Right ventricle myocardium inferior (tissue), 1 donor: Measurements from ENCODE around the gene DAP. TPM values are rescaled to one million over a fixed set of nuclear protein-coding genes. Genes with fewer than 3 reads are reported as not detected.
"Not testable (repeated sequence)": the region's sequence is repeated elsewhere in the genome, so short reads cannot be mapped to it uniquely, and the experiment has no call there.

ENCODE experiments used
- ATAC-seq: fragments of 200-7000 bp; cut with Tn5 transposase; one replicate; pipeline ENCODE4 v1.9.1; 2020; ENCODE audit warnings: mild to moderate bottlenecking, moderate library complexity
- DNase-seq: peaks from one replicate; pipeline ENCODE4 v3.0.0; 2021; ENCODE audit errors: missing footprints
- intact Hi-C: fragments of 100-400 bp; cut with DNase I; formaldehyde crosslinking; loops from one replicate; pipeline ENCODE4 v1.11.0; 2022
- total RNA-seq: library from RNA; stranded (reverse); fragmentation: NEBNext Ultra II Directional; extraction: Animal tissue kit (Norgen Biotek cat#: 25700); gene quantifications from one replicate; pipeline ENCODE4 v1.2.1, GENCODE V29; 2021
- donor health status: DM: no; HTN: yes; CAD: no; lungs with severe emphysema.

DAP gene
- total RNA-seq, 1 donor from 2014 or later = 18.7 TPM

- no peak for DNase-seq
- intact Hi-C loops = no loop called here
- ATAC-seq = no peak
Measured at GRCh38 chr5:10632110-10632761, 128.8 kb downstream of the DAP start.

GRCh38 chr5:10631316-10631996 is 129.6 kb downstream of the DAP start:
- intact Hi-C loops = no loop called here
- DNase-seq = no peak
- no peak for ATAC-seq

GRCh38 chr5:10630744-10631143 is 130.3 kb downstream of the DAP start:
- ATAC-seq, DNase-seq, intact Hi-C loops: not testable (repeated sequence)

- ATAC-seq = no peak
- DNase-seq = no peak
- intact Hi-C loops = no loop called here
Measured at GRCh38 chr5:10630126-10630525, 130.9 kb downstream of the DAP start.

GRCh38 chr5:10629682-10630081 is 131.4 kb downstream of the DAP start:
- intact Hi-C loops = loop anchor here (5.0 kb wide), 1 partner anchor 67 kb away; the partner anchor contains the start of gene ANKRD33B
- ATAC-seq = no peak
- DNase-seq = no peak

Other genes with a start within 250 kb of the DAP start
- 4.1 TPM for gene ANKRD33B, start 197.2 kb downstream of the DAP start, total RNA-seq